Measurements from ENCODE around the gene POMP.

The POMP gene

DNA sequence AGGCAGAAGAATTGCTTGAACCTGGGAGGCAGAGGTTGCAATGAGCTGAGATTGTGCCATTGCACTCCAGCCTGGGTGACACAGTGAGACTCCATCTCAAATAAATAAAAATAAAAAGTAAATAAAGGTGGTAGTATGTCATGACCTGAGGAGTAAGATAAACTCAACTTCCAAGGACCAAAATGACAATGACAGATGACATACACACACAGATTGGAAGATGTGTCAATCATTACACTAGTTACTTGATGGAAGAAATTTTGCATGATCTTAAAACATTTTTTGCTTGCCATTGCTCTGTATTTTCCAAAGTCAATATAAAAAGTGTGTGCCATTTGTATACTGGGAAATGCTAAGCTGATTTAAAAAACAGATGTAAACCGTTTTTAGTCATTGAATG is 55.7 kb downstream of the POMP start:
- H3K4me2 ChIP-seq: no peak overlapping the region
- H3K9ac ChIP-seq: no peak overlapping the region
- no peak for TF ChIP-seq Cebpa-rat (IDR thresholded peaks at IDR 0.05)
- H3K27me3 ChIP-seq: peaks cover 20% of the 10 kb centered on the region
- no peaks in the 10 kb centered on the region for H4K20me1 ChIP-seq
- no peak overlapping the region for H3K27ac ChIP-seq
- H3K4me3 ChIP-seq: no peak overlapping the region
- H3K4me1 ChIP-seq: no peaks in the 10 kb centered on the region
- H3K36me3 ChIP-seq: no peaks in the 10 kb centered on the region
- H3K9me3 ChIP-seq: peaks cover 11% of the 10 kb centered on the region

- no peak overlapping the region for H3K9ac ChIP-seq
Measured at GRCh38 chr13:28716511-28716910, 57.6 kb downstream of the POMP start.

DNA sequence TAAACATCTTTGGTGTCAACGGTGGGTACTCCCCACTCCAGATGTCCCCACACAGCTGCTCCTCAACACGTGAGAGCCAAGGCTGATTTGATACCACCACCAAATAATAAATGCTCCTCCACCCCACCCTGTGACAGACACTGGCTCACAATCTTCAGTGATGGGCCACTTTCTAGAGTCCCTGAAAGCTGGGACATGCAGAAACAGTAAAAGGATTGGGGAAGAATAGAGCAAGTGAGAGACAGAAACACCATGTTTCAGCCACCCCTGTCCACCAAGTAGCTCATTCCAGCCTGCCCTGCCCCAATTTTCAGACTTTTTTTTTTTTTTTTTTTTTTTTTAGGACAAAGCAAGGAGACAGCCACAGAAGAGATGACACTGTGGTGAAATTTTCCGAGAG is 58.2 kb downstream of the POMP start:
- Histone ChIP-seq H3K4me1 (peaks cover 6% of the 10 kb centered on the region; the same call in 1 of the 2 replicates), H3K4me2 (no peak overlapping the region), H4K20me1 (no peaks in the 10 kb centered on the region), H3K27me3 (peaks cover 20% of the 10 kb centered on the region), H3K36me3 (no peaks in the 10 kb centered on the region), H3K9me3 (peaks cover 11% of the 10 kb centered on the region), H3K27ac (no peak overlapping the region), H3K9ac (no peak overlapping the region), H3K4me3 (no peak overlapping the region)
- TF ChIP-seq Cebpa-rat (IDR thresholded peaks at IDR 0.05): no peak

More at GRCh38 chr13:28716511-28716910, 57.6 kb downstream of the POMP start:
- peaks cover 11% of the 10 kb centered on the region for H3K9me3 ChIP-seq
- H3K4me3 ChIP-seq: no peak overlapping the region
- H3K4me2 ChIP-seq: no peak overlapping the region
- H3K27me3 ChIP-seq: peaks cover 20% of the 10 kb centered on the region
- H3K27ac ChIP-seq: no peak overlapping the region
- no peak for TF ChIP-seq Cebpa-rat (IDR thresholded peaks at IDR 0.05)
- no peaks in the 10 kb centered on the region for H3K36me3 ChIP-seq
- H4K20me1 ChIP-seq: no peaks in the 10 kb centered on the region
- peaks cover 6% of the 10 kb centered on the region; the same call in 1 of the 2 replicates for H3K4me1 ChIP-seq

DNA sequence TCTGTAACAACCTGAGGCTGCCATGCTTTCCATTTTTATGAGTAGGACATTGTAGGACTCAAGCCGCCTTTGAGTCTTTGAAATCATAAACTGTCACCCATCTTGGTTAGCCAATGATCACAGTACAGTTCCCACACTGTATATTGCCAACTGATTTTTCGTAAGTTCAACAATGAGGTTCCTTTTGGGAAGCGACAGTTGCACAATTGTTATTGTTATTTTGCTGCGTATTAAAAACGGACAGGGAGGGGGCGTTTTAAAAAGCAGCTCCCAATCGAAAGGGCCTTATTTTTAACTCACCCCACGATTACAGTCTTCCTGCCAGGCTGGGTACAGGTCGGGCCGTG is 59.2 kb downstream of the POMP start:
- peaks cover 6% of the 10 kb centered on the region; the same call in 1 of the 2 replicates for H3K4me1 ChIP-seq
- no peaks in the 10 kb centered on the region for H4K20me1 ChIP-seq
- peak overlapping the region; percentile 63 for H3K9ac ChIP-seq
- H3K9me3 ChIP-seq: peaks cover 11% of the 10 kb centered on the region
- no peak for TF ChIP-seq Cebpa-rat (IDR thresholded peaks at IDR 0.05)
- no peak overlapping the region for H3K27ac ChIP-seq
- peaks cover 20% of the 10 kb centered on the region for H3K27me3 ChIP-seq
- H3K4me2 ChIP-seq: peak overlapping the region; percentile 76
- H3K4me3 ChIP-seq: peak overlapping the region; percentile 74
- no peaks in the 10 kb centered on the region for H3K36me3 ChIP-seq

DNA sequence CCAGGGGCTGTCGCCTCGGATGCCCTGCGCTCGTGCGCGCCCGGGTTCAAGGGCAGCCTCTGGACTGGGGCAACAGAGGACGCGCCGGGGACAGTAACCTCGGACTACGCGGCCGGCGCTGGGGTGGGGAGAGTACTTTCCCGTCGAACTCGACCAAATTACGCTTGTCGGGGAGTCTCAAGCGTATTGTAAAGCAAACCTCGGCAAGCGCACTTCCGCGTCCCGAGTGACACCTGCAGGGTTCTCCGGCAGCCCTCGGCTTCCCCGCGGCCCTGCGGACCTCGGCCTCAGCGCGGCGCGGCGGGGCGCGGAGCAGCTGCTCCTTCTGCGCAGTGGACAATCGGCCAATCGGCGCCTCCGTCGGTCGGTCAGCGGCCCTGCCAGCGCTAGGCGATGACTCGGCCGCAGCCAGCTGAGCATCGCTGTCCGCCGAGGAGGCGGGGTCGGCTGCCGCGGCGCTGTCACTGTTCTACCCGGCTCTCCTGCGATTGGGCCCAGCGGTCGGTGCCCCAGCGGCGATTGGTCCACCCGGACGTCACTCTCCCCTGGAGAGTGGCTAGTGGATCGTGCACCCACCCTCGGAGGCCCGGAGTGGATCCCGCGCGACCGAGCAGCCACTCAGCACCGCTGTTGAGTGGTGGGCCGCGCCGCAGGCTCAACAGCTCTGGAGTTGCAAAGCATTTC is 59.8 kb downstream of the POMP start, which contains the start of gene SLC46A3:
TSS of gene SLC46A3 (minus strand) at position 428 of the 684 bp plus-strand sequence. CDS start 972 bp downstream, outside the sequence.
- Histone ChIP-seq H3K27ac (no peak within 1 kb of the TSS), H3K27me3 (peaks cover 20% of the 10 kb centered on the region), H3K4me3 (peak within 1 kb of the TSS; percentile 74), H3K4me2 (peak within 1 kb of the TSS; percentile 76), H3K36me3 (no peaks in the 10 kb centered on the region), H4K20me1 (no peaks in the 10 kb centered on the region), H3K9me3 (peaks cover 12% of the 10 kb centered on the region), H3K9ac (peak within 1 kb of the TSS; percentile 63), H3K4me1 (peaks cover 6% of the 10 kb centered on the region; the same call in 1 of the 2 replicates)
- TF ChIP-seq Cebpa-rat (IDR thresholded peaks at IDR 0.05): no peak

GRCh38 chr13:28719227-28720055 is 60.5 kb downstream of the POMP start:
- Histone ChIP-seq H3K4me2 (peak overlapping the region; percentile 76), H3K4me1 (peaks cover 6% of the 10 kb centered on the region; the same call in 1 of the 2 replicates), H3K4me3 (peak overlapping the region; percentile 74), H3K9me3 (peaks cover 15% of the 10 kb centered on the region), H3K27me3 (peaks cover 20% of the 10 kb centered on the region), H3K27ac (no peak overlapping the region), H3K36me3 (no peaks in the 10 kb centered on the region), H3K9ac (no peak overlapping the region), H4K20me1 (no peaks in the 10 kb centered on the region)
- no peak for TF ChIP-seq Cebpa-rat (IDR thresholded peaks at IDR 0.05)

- Histone ChIP-seq H3K27me3 (peaks cover 7% of the 10 kb centered on the region), H3K36me3 (no peaks in the 10 kb centered on the region), H3K9ac (no peak overlapping the region), H3K27ac (no peak overlapping the region), H3K9me3 (peaks cover 8% of the 10 kb centered on the region), H3K4me3 (no peak overlapping the region), H3K4me2 (no peak overlapping the region), H3K4me1 (peaks cover 6% of the 10 kb centered on the region; the same call in 1 of the 2 replicates), H4K20me1 (no peaks in the 10 kb centered on the region)
- TF ChIP-seq Cebpa-rat (IDR thresholded peaks at IDR 0.05): no peak
Measured at GRCh38 chr13:28723806-28724205, 64.9 kb downstream of the POMP start.

DNA sequence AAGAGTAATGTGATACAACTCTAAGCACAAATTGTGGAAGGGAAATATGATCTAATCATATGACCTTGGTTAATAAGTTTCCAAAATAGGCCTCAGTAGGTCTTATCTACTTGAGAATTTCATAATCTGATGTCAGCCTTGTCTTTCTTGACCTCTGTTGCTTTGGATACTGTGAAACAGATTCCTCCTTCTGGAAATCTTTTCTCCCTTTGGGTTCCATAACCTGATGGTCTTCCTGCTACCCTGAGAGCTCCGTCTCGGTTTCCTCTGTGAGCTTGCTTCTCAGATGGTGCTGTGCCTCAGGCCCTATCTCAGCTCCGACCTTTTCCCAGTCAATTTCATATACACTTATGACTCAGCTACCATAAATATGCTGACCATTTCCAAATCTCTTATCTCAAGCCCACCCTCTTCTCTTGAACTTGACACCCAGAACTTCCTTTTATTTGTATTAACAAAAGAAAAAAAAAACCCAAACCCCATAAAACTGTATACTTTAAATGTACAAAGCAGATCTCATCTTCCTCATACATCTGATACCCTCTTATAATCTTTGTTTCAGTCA is 66.2 kb downstream of the POMP start:
- no peak for TF ChIP-seq Cebpa-rat (IDR thresholded peaks at IDR 0.05)
- H3K4me2 ChIP-seq: no peak overlapping the region
- H3K27ac ChIP-seq: no peak overlapping the region
- peaks cover 6% of the 10 kb centered on the region; the same call in 1 of the 2 replicates for H3K4me1 ChIP-seq
- H3K36me3 ChIP-seq: no peaks in the 10 kb centered on the region
- no peaks in the 10 kb centered on the region for H3K27me3 ChIP-seq
- H3K9me3 ChIP-seq: 0 out of 2 replicates have a peak, but pooled peaks cover 4% of the 10 kb centered on the region
- H3K4me3 ChIP-seq: no peak overlapping the region
- H4K20me1 ChIP-seq: no peaks in the 10 kb centered on the region
- H3K9ac ChIP-seq: no peak overlapping the region

Data from BLaER1 (cell line).